Right renal cortex interstitium (tissue), 3 donors: ENCODE measurements around the gene CAMK4. TPM values are rescaled to one million over a fixed set of nuclear protein-coding genes. Genes with fewer than 3 reads are reported as not detected.
"Not testable (repeated sequence)": the region's sequence is repeated elsewhere in the genome, so short reads cannot be mapped to it uniquely, and the experiment has no call there.

Source experiments
- DNase-seq, 3 donors: peaks; one replicate each; pipeline ENCODE4 v3.0.0-alpha.2; 2013; ENCODE audit warnings: low read depth in 3 of 3, low spot score in 2 of 3
- polyA plus RNA-seq, 3 donors: library from polyadenylated mRNA; unstranded; fragments of 120-200 nt; gene quantifications; one replicate each; pipeline ENCODE4 v1.2.1, GENCODE V29; 2013; ENCODE audit not compliant: insufficient read length in 3 of 3

CAMK4 gene
- polyA plus RNA-seq, 3 donors, result 3.6 to 4.6 (median 4.0) TPM

GRCh38 chr5:111301264-111301663, 77.1 kb downstream of the CAMK4 start:
- DNase-seq, result no peak

- DNase-seq, result not testable (repeated sequence)
Measured at GRCh38 chr5:111302043-111302442, 77.9 kb downstream of the CAMK4 start.

- DNase-seq, result no peak
Measured at GRCh38 chr5:111308951-111309350, 84.8 kb downstream of the CAMK4 start.

- no peak for DNase-seq
Measured at GRCh38 chr5:111309384-111309783, 85.2 kb downstream of the CAMK4 start.

- no peak for DNase-seq
Measured at GRCh38 chr5:111310711-111311620, 86.8 kb downstream of the CAMK4 start.

GRCh38 chr5:111311666-111312065, 87.5 kb downstream of the CAMK4 start:
- DNase-seq, result no peak

- no peak for DNase-seq
Measured at GRCh38 chr5:111313017-111313724, 89.0 kb downstream of the CAMK4 start.

- DNase-seq, result no peak
Measured at GRCh38 chr5:111320953-111321352, 96.8 kb downstream of the CAMK4 start.

GRCh38 chr5:111321376-111321775, 97.2 kb downstream of the CAMK4 start:
- DNase-seq, result no peak

GRCh38 chr5:111326551-111326950, 102.4 kb downstream of the CAMK4 start:
- no peak for DNase-seq

GRCh38 chr5:111337133-111337532, 112.9 kb downstream of the CAMK4 start:
- no peak for DNase-seq

GRCh38 chr5:111337688-111338087, 113.5 kb downstream of the CAMK4 start:
- DNase-seq, result no peak

GRCh38 chr5:111345731-111346130, 121.5 kb downstream of the CAMK4 start:
- DNase-seq, result no peak

- DNase-seq, result no peak
Measured at GRCh38 chr5:111347021-111347420, 122.8 kb downstream of the CAMK4 start.

- no peak for DNase-seq
Measured at GRCh38 chr5:111348661-111349329, 124.6 kb downstream of the CAMK4 start.

- no peak for DNase-seq
Measured at GRCh38 chr5:111349429-111349828, 125.2 kb downstream of the CAMK4 start.

GRCh38 chr5:111353035-111353434, 128.9 kb downstream of the CAMK4 start:
- no peak for DNase-seq

- not testable (repeated sequence) for DNase-seq
Measured at GRCh38 chr5:111358726-111359125, 134.5 kb downstream of the CAMK4 start.

GRCh38 chr5:111360173-111360572, 136.0 kb downstream of the CAMK4 start:
- DNase-seq, result no peak

GRCh38 chr5:111364992-111365391, 140.8 kb downstream of the CAMK4 start:
- DNase-seq, result no peak

GRCh38 chr5:111366388-111366787, 142.2 kb downstream of the CAMK4 start:
- DNase-seq, result no peak
